Small intestine (tissue), 7 donors: Measurements from ENCODE around the gene ARIH1. TPM values are rescaled to one million over a fixed set of nuclear protein-coding genes. Genes with fewer than 3 reads are reported as not detected.

Experiments
- DNase-seq, 2 donors: peaks; one replicate each; pipeline versions ENCODE4 v3.0.0 to v3.0.0-alpha.2; 2013
- FAIRE-seq: peaks from 2 replicates; lab custom pipeline; 2012; peaks lifted over from hg19 to GRCh38; lab: Jason Lieb, UNC
- H3K27ac ChIP-seq, 3 donors: one replicate each; pipeline ENCODE4 v1.5.1; 2013; ENCODE audit warnings: low read length in 2 of 3, mild to moderate bottlenecking in 2 of 3, control low read depth in 1 of 3, inconsistent platforms in 1 of 3, low read depth in 1 of 3, moderate library complexity in 1 of 3
- H3K27me3 ChIP-seq, 3 donors: one replicate each; pipeline ENCODE4 v1.6.1; 2013; ENCODE audit warnings: low read length in 3 of 3, inconsistent platforms in 1 of 3; ENCODE audit not compliant: control insufficient read depth in 3 of 3, insufficient read depth in 3 of 3
- H3K36me3 ChIP-seq, 3 donors: one replicate each; pipeline ENCODE4 v1.6.1; 2013; ENCODE audit warnings: low read length in 3 of 3, inconsistent platforms in 1 of 3, low read depth in 1 of 3, mild to moderate bottlenecking in 1 of 3, moderate library complexity in 1 of 3; ENCODE audit not compliant: control insufficient read depth in 3 of 3, insufficient read depth in 2 of 3
- H3K4me1 ChIP-seq, 3 donors: one replicate each; pipeline ENCODE4 v1.6.1; 2013; ENCODE audit warnings: low read length in 2 of 3, inconsistent platforms in 1 of 3, low read depth in 1 of 3, mild to moderate bottlenecking in 1 of 3, moderate library complexity in 1 of 3; ENCODE audit not compliant: control insufficient read depth in 3 of 3, insufficient read depth in 2 of 3
- H3K4me3 ChIP-seq, 3 donors: one replicate each; pipeline ENCODE4 v1.5.1; 2013; ENCODE audit warnings: low read length in 3 of 3, control low read depth in 1 of 3, inconsistent platforms in 1 of 3, low read depth in 1 of 3, mild to moderate bottlenecking in 1 of 3, moderate library complexity in 1 of 3
- H3K9me3 ChIP-seq, 2 donors: one replicate each; pipeline ENCODE4 v1.6.1; 2013; ENCODE audit warnings: low read depth in 1 of 2, low read length in 1 of 2; ENCODE audit not compliant: control insufficient read depth in 2 of 2, insufficient read depth in 1 of 2
- WGBS, 3 donors: extraction: QIAGEN DNeasy Blood & Tissue Kit; methylation state at CpG; one replicate each; pipeline ENCODE4 v1.1.7; 2013; 5-methylcytosine and 5-hydroxymethylcytosine counted together
- polyA plus RNA-seq, 4 donors: library from polyadenylated mRNA; stranded (reverse) in 3 of 4; unstranded in 1 of 4; fragments of 200-250 nt in 3 of 4; fragments of 120-200 nt in 1 of 4; gene quantifications; one replicate each; pipeline versions ENCODE4 v1.2.1 to v1.2.3, GENCODE V29; 2013
- donor health status: healthy with polysubstance abuse.
- donor health status: control.
- donor health status: control.
- donor health status: Bipolar disorder and iron deficiency.
- donor health status: healthy.

ARIH1 gene
- polyA plus RNA-seq, 4 donors: 19.4 to 70.9 (median 24.3) TPM

GRCh38 chr15:72456684-72457083, 17.4 kb upstream of the ARIH1 start:
- Histone ChIP-seq H3K4me1 (no peaks in the 10 kb centered on the region), H3K36me3 (no peaks in the 10 kb centered on the region), H3K27ac (no peak overlapping the region), H3K9me3 (no peaks in the 10 kb centered on the region), H3K4me3 (no peak overlapping the region), H3K27me3 (peaks cover 0 to 4% (median 0%) of the 10 kb centered on the region in 3 donors)
- FAIRE-seq: no peak
- DNase-seq: no peak
- 95 to 97% (median 95%) methylated on average over 7 of the region's 7 CpGs for WGBS, 3 donors

DNA sequence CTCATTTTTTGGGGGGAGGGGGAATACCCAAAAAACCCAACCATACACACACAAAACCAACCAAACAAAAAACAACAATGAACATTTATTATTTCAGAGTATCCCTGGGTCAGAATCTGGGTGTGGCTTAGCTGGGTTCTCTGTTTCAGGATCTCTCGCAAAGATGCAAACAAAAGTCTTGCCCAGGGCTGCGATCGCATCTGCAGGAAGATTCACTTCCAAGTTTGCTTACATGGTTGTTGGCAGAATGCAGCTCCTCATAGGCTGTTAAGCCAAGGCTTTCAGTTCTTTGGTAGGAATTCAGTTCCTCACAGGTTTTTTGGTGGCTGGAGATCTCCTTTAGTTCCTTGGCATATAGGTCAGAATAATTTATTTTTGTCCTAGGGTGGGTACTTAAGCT, 13.7 kb upstream of the ARIH1 start:
- no peaks in the 10 kb centered on the region for H3K27me3 ChIP-seq
- no peak overlapping the region for H3K4me3 ChIP-seq
- H3K9me3 ChIP-seq: no peaks in the 10 kb centered on the region
- H3K36me3 ChIP-seq: no peaks in the 10 kb centered on the region
- WGBS, 3 donors: 92 to 97% (median 96%) methylated on average over 3 of the region's 3 CpGs
- H3K27ac ChIP-seq: no peak overlapping the region
- DNase-seq (no peak), FAIRE-seq (no peak)
- H3K4me1 ChIP-seq: no peaks in the 10 kb centered on the region

DNA sequence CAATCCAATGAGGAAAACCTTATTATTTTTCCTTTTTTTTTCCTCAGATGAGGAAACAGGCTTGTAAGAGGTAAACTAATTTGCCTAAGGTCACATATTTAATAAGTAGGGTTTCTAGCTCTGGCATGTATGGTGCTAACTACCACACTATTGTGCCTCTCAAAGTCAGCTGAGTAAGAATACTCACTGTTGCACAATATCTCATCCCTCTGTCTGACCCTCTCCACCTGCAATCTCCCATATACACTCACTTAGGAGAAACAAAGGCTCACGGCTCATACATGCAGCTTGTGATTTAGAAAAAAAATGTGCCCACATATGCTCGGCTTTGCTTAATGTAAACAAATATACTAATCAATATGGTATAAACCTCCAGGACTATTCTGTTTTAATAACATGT, 10.4 kb upstream of the ARIH1 start:
- DNase-seq (no peak), FAIRE-seq (no peak)
- Histone ChIP-seq H3K4me3 (no peak overlapping the region), H3K4me1 (no peaks in the 10 kb centered on the region), H3K27me3 (no peaks in the 10 kb centered on the region), H3K27ac (no peak overlapping the region), H3K36me3 (no peaks in the 10 kb centered on the region), H3K9me3 (no peaks in the 10 kb centered on the region)
- 77 to 84% (median 83%) methylated on average over 2 of the region's 2 CpGs for whole genome bisulfite sequencing, 3 donors

- Histone ChIP-seq H3K27ac (no peak overlapping the region), H3K4me3 (no peak overlapping the region), H3K9me3 (no peaks in the 10 kb centered on the region), H3K36me3 (no peaks in the 10 kb centered on the region), H3K4me1 (no peaks in the 10 kb centered on the region), H3K27me3 (no peaks in the 10 kb centered on the region)
- 89 to 94% (median 89%) methylated on average over 7 of the region's 7 CpGs for WGBS, 3 donors
- DNase-seq (no peak), FAIRE-seq (no peak)
These were observed 9.9 kb upstream of the ARIH1 start for GRCh38 chr15:72464251-72464650.

GRCh38 chr15:72468103-72468502, 6.0 kb upstream of the ARIH1 start:
- Histone ChIP-seq H3K9me3 (no peaks in the 10 kb centered on the region), H3K4me1 (peaks cover 0 to 14% (median 5%) of the 10 kb centered on the region in 3 donors), H3K4me3 (no peak overlapping the region), H3K27ac (no peak overlapping the region), H3K36me3 (no peaks in the 10 kb centered on the region), H3K27me3 (no peaks in the 10 kb centered on the region)
- DNase-seq: no peak
- FAIRE-seq: no peak
- 77 to 93% (median 92%) methylated on average over 3 of the region's 3 CpGs for WGBS, 3 donors

DNA sequence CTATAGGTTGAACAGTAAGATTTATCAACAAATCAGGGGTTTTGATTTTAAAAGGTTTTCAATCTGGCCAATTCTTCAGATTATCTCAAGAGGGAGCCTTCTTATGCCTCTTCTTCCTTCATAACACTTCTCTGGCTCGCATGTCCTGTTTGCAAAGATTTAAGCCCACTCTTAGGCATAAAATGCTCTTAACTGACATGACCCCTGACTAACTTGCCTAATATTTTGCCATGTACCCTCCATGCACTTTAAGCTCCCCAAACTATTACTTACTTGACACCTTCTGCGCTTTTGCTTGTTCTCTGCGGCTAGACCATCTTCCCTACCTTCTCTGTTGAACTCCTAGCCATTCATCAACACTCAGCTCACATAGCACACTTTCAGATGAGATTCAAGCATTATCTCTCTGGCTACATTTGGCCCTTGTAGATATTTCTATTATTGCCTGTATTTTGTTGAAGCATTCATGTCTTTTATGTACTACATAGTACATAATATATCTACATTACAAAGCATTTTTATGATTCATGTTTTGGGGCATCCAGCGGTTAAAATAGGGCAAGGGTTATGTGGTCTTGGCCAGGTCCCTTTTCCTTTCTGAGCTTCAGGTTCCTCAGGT, 1.0 kb upstream of the ARIH1 start:
- H3K9me3 ChIP-seq: no peaks in the 10 kb centered on the region
- WGBS, 3 donors: 38 to 47% (median 43%) methylated on average over 4 of the region's 4 CpGs
- DNase-seq (peak in 1 of 2 donors; percentile 12), FAIRE-seq (no peak)
- H3K4me1 ChIP-seq: peaks cover 4 to 21% (median 6%) of the 10 kb centered on the region in 3 donors
- peak overlapping the region; percentile 100 for H3K27ac ChIP-seq
- no peaks in the 10 kb centered on the region for H3K27me3 ChIP-seq
- peaks cover 0 to 9% (median 2%) of the 10 kb centered on the region in 3 donors for H3K36me3 ChIP-seq
- H3K4me3 ChIP-seq: peak overlapping the region in 2 of 3 donors; percentile 80 to 96

DNA sequence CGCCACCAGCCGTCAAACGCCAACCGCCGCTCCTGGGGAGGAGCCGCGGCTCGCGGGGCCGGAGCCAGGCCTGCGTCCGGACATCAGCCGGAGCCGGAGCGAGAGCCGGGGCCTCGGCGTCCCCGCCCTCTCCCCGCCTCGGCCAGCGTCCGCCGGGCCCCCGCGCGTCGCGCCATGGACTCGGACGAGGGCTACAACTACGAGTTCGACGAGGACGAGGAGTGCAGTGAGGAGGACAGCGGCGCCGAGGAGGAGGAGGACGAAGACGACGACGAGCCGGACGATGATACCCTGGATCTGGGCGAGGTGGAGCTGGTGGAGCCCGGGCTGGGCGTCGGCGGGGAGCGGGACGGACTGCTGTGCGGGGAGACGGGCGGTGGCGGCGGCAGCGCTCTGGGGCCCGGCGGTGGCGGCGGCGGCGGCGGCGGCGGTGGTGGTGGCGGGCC, 359 bp downstream of the ARIH1 start:
- H3K4me1 ChIP-seq: peaks cover 4 to 21% (median 6%) of the 10 kb centered on the region in 3 donors
- FAIRE-seq (no peak), DNase-seq (no peak)

DNA sequence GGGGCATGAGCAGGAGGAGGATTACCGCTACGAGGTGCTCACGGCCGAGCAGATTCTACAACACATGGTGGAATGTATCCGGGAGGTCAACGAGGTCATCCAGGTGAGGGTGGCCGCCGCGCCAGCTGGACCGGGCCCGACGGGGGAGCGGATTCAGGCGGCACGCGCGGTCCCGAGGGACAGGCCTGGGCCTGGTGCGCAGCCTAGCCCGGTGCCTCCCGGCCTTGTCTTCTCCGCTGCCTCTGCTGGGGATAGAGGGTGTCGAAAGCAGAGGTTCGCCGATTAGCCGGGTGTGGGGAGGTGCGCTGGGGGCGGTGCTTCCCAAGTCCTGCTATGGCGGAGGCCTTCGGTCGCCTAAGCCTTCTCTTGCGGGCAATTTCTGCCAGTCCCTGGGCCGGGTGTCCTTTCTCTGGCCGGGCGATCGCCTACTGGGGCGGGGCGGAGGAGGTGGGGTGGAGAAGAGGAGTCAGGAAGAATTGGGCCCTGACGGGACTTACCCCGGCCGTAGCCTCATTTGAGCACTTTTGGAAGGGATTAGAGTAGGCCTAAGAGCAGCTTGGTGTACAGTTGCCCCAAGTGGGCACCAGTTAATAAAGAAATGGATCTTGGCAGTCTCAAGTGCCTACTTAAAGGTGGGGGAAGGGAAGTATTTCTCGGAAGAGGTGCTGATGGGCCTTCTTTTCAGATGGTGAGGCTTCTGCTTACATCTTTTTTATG, 940 bp downstream of the ARIH1 start:
- H3K36me3 ChIP-seq: peaks cover 0 to 26% (median 2%) of the 10 kb centered on the region in 3 donors
- no peaks in the 10 kb centered on the region for H3K27me3 ChIP-seq
- H3K4me1 ChIP-seq: peaks cover 4 to 21% (median 6%) of the 10 kb centered on the region in 3 donors
- H3K27ac ChIP-seq: peak overlapping the region; percentile 100
- peak overlapping the region; percentile 85 to 96 (median 92) for H3K4me3 ChIP-seq
- FAIRE-seq: no peak
- peak; percentile 84 to 93 for DNase-seq
- WGBS, 3 donors: 0% methylated on average over 28 to 42 of the region's 42 CpGs
- no peaks in the 10 kb centered on the region for H3K9me3 ChIP-seq

More for the DNA sequence above, 359 bp downstream of the ARIH1 start:
- Histone ChIP-seq H3K36me3 (peaks cover 0 to 20% (median 2%) of the 10 kb centered on the region in 3 donors), H3K27me3 (no peaks in the 10 kb centered on the region), H3K27ac (peak overlapping the region; percentile 100), H3K4me3 (peak overlapping the region; percentile 85 to 96 (median 92)), H3K9me3 (no peaks in the 10 kb centered on the region)
- 0 to 4% (median 0%) methylated on average over 5 to 67 of the region's 67 CpGs for WGBS, 3 donors
